ENCODE data around the gene PIK3CA. TPM values are rescaled to one million over a fixed set of nuclear protein-coding genes. Genes with fewer than 3 reads are reported as not detected.

PIK3CA gene
- total RNA-seq, 1 experiment from 2014 or later: 12.0 TPM

- H3K56ac ChIP-seq (ENCODE audit: insufficient read length, low read depth, low read length): no peak overlapping the region
- H3K23ac ChIP-seq (ENCODE audit: insufficient read length, low read depth, low read length): no peak overlapping the region
- no peak overlapping the region for H4K5ac ChIP-seq (ENCODE audit: insufficient read length, low read depth, low read length)
- H3K4me2 ChIP-seq (ENCODE audit: insufficient read depth, insufficient read length, low read length): no peak overlapping the region
- no peak overlapping the region for H3K9ac ChIP-seq (ENCODE audit: extremely low read depth, insufficient read length, low read length)
- no peak overlapping the region for H2BK12ac ChIP-seq (ENCODE audit: insufficient read length, low read depth, low read length)
- H3K36me3 Mint-ChIP-seq (ENCODE audit: insufficient read depth in 1 of 3, low read depth in 3 of 3): no peaks in the 10 kb centered on the region
- H3K27me3 Mint-ChIP-seq (ENCODE audit: low read depth): no peaks in the 10 kb centered on the region
- DNase-seq: no peak
- no peak overlapping the region for H3K4ac ChIP-seq (ENCODE audit: low read depth, low read length)
- no peak overlapping the region for H3K4me3 Mint-ChIP-seq
- H3K18ac ChIP-seq (ENCODE audit: insufficient read length, low read depth, low read length): no peak overlapping the region
- H2BK20ac ChIP-seq (ENCODE audit: low read depth, low read length, poor library complexity, severe bottlenecking): no peak overlapping the region
- H3K4me1 ChIP-seq (ENCODE audit: insufficient read depth, low read length): no peaks in the 10 kb centered on the region
- no peaks in the 10 kb centered on the region for H4K20me1 ChIP-seq (ENCODE audit: control insufficient read depth, insufficient read depth, insufficient read length)
- H3K23me2 ChIP-seq (ENCODE audit: insufficient read length, low read depth, low read length, poor library complexity, severe bottlenecking): no peaks in the 10 kb centered on the region
- H3K4me1 Mint-ChIP-seq: peaks cover 4 to 12% of the 10 kb centered on the region in 2 experiments; a peak in 3 of 4 replicates
- H3K27ac Mint-ChIP-seq: no peak overlapping the region; a peak in 1 of 7 replicates
- no peak overlapping the region for H2BK120ac ChIP-seq (ENCODE audit: low read depth, low read length, poor library complexity, severe bottlenecking)
- no peaks in the 10 kb centered on the region for H3K9me3 Mint-ChIP-seq
- no peak overlapping the region for H3K14ac ChIP-seq (ENCODE audit: insufficient read depth, low read length)
- no CpG with 5 or more reads among the region's 6 CpGs for WGBS (ENCODE audit: extremely low coverage, insufficient read length, low lambda C conversion rate)
- TF ChIP-seq CTCF (conservative IDR thresholded peaks at IDR 0.05): no peak
- no peak overlapping the region for H2AK5ac ChIP-seq (ENCODE audit: insufficient read length, low read length)
- no peak overlapping the region for H4K91ac ChIP-seq (ENCODE audit: insufficient read length, low read depth, low read length)
- H3K79me2 ChIP-seq (ENCODE audit: insufficient read depth, low read length): peaks cover 2% of the 10 kb centered on the region; the same call in 1 of the 2 replicates
- H3K27ac ChIP-seq (ENCODE audit: insufficient read length, low read depth, low read length): no peak overlapping the region
- H3K9me3 ChIP-seq (ENCODE audit: control insufficient read depth, low read depth, low read length): no peaks in the 10 kb centered on the region
- H3K27me3 ChIP-seq (ENCODE audit: insufficient read depth, low read length): no peaks in the 10 kb centered on the region
- no peak overlapping the region for H2BK5ac ChIP-seq (ENCODE audit: insufficient read length, low read length)
- H2AFZ ChIP-seq (ENCODE audit: low read length): no peak overlapping the region
- no peak overlapping the region for H2BK15ac ChIP-seq (ENCODE audit: low read depth, low read length)
- no peak overlapping the region for H3T11ph ChIP-seq (ENCODE audit: low read length)
- no peaks in the 10 kb centered on the region for H3K79me1 ChIP-seq (ENCODE audit: insufficient read depth, low read depth, low read length, poor library complexity, severe bottlenecking)
- H4K8ac ChIP-seq (replicated peaks; ENCODE audit: insufficient read length, low read depth, low read length): no peak overlapping the region
Measured at GRCh38 chr3:179158336-179159039, 10.3 kb downstream of the PIK3CA start.

Data from H9 (cell line).